Heart left ventricle (tissue), 13 donors: Measurements from ENCODE around the gene ILRUN.

Experiments used
- POLR2A ChIP-seq, 2 donors: fragments of 450-650 bp; IDR thresholded peaks; one replicate each; pipeline ENCODE4 v1.6.1; 2017; ENCODE audit warnings: antibody characterized with exemption in 2 of 2, mild to moderate bottlenecking in 2 of 2, moderate library complexity in 2 of 2
- TF ChIP-seq, protein P1 (sequence below), 12 donors: fragments of 200-600 bp; sonication (generic) in 4 of 12; IDR thresholded peaks; one replicate each; pipeline versions ENCODE4 v1.5.0 to v1.8.0; 2018 to 2022; ENCODE audit warnings: antibody characterized with exemption in 12 of 12, mild to moderate bottlenecking in 5 of 12
- donor health status: ischemic (EF 13 %, LVEDD 7.1; RV severe dilation, severe dysfunction).
- donor health status: DM: no; HTN: yes; CAD: no.
- donor health status: DM: no; HTN: no; CAD: no.
- donor health status: ischemic (EF 25% LVEDD 6.9; RV normal size, moderate dysfunction).
- donor health status: ischemic (EF 25% LVEDD 5.7; RV mildly dilated, moderate dysfunction).
- donor health status: ischemic (EF 35%, LVEDD 5.7; RV mildly dilated, moderate dysfunction).
- donor health status: nonischemic (EF 11% LVEDD 7.7; RV severe dilation, severe dysfunction).
- donor health status: DM: yes; HTN: yes; CAD: no.
- donor health status: PGD.
- donor health status: ischemic (EF 29% LVEDD 5.4; RV normal size, mild dysfunction).
- donor health status: nonischemic (EF 23%, LVEDD 6.1; RV moderate dilation, normal function).

DNA sequence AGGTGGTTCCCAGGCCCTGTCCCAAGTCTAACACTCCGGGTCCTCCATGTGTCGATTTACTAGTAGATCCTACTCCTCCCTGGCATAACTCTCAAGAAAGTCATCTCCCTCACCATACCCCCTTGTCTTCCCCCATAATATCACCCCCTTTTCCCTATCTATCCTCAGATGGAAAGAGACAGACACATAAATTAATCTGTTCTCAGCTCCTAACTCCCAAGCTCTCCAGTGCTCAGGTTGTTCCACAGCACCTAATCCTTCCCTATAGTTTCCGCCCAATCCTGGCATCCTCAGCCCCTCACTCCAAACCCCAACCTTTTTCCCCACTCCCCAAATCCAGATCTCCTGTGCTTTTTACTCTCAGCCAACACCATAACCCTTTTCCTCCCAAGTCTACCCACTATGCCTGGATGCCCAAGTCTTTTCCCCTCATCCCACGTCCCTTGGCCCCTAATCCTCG lies 808 bp downstream of the ILRUN start:
- TF ChIP-seq, protein P1, sequence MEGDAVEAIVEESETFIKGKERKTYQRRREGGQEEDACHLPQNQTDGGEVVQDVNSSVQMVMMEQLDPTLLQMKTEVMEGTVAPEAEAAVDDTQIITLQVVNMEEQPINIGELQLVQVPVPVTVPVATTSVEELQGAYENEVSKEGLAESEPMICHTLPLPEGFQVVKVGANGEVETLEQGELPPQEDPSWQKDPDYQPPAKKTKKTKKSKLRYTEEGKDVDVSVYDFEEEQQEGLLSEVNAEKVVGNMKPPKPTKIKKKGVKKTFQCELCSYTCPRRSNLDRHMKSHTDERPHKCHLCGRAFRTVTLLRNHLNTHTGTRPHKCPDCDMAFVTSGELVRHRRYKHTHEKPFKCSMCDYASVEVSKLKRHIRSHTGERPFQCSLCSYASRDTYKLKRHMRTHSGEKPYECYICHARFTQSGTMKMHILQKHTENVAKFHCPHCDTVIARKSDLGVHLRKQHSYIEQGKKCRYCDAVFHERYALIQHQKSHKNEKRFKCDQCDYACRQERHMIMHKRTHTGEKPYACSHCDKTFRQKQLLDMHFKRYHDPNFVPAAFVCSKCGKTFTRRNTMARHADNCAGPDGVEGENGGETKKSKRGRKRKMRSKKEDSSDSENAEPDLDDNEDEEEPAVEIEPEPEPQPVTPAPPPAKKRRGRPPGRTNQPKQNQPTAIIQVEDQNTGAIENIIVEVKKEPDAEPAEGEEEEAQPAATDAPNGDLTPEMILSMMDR (IDR thresholded peaks at IDR 0.05), result no peak
- no peak for TF ChIP-seq POLR2A (IDR thresholded peaks at IDR 0.05)
